Liver (tissue), 9 donors: ENCODE results near the gene GLMN. TPM values are rescaled to one million over a fixed set of nuclear protein-coding genes. Genes with fewer than 3 reads are reported as not detected.
"Not testable (repeated sequence)": the region's sequence is repeated elsewhere in the genome, so short reads cannot be mapped to it uniquely, and the experiment has no call there.

Experiments used
- DNase-seq: peaks from one replicate; pipeline ENCODE4 v3.0.0-alpha.2; 2017; ENCODE audit warnings: low spot score
- H3K27ac ChIP-seq, 2 donors: one replicate each; pipeline ENCODE4 v1.7.0; 2013; ENCODE audit warnings: inconsistent platforms in 2 of 2, low read length in 2 of 2, control low read depth in 1 of 2, low read depth in 1 of 2, mild to moderate bottlenecking in 1 of 2
- H3K27me3 ChIP-seq, 4 donors: one replicate each; pipeline versions ENCODE4 v1.6.1 to v1.7.0; 2013; ENCODE audit warnings: low read length in 3 of 4, inconsistent platforms in 1 of 4, mild to moderate bottlenecking in 1 of 4, moderate library complexity in 1 of 4; ENCODE audit not compliant: control insufficient read depth in 4 of 4, insufficient read depth in 4 of 4
- H3K36me3 ChIP-seq, 4 donors: one replicate each; pipeline versions ENCODE4 v1.6.1 to v1.7.0; 2013; ENCODE audit warnings: low read length in 3 of 4, mild to moderate bottlenecking in 3 of 4, low read depth in 1 of 4, moderate library complexity in 1 of 4; ENCODE audit not compliant: control insufficient read depth in 4 of 4, insufficient read depth in 3 of 4
- H3K4me1 ChIP-seq, 4 donors: one replicate each; pipeline versions ENCODE4 v1.6.1 to v1.7.0; 2013; ENCODE audit warnings: low read length in 3 of 4, mild to moderate bottlenecking in 3 of 4, moderate library complexity in 1 of 4; ENCODE audit not compliant: control insufficient read depth in 4 of 4, insufficient read depth in 4 of 4
- H3K4me3 ChIP-seq, 3 donors: one replicate each; pipeline versions ENCODE4 v1.6.1 to v1.7.0; 2013; ENCODE audit warnings: low read length in 3 of 3, control low read depth in 1 of 3, low read depth in 1 of 3, mild to moderate bottlenecking in 1 of 3
- H3K9ac ChIP-seq, 2 donors: one replicate each; pipeline ENCODE4 v1.7.0; 2013; ENCODE audit warnings: low read length in 2 of 2, mild to moderate bottlenecking in 2 of 2, moderate library complexity in 2 of 2, control low read depth in 1 of 2, low read depth in 1 of 2
- H3K9me3 ChIP-seq, 4 donors: one replicate each; pipeline versions ENCODE4 v1.6.1 to v1.7.0; 2013; ENCODE audit warnings: low read length in 3 of 4; ENCODE audit not compliant: control insufficient read depth in 4 of 4
- CTCF ChIP-seq: fragments of 150-350 bp; IDR thresholded peaks from 2 replicates; pipeline ENCODE4 v1.5.1; 2017; ENCODE audit warnings: improper control_type of control experiment, low read depth, low read length; ENCODE audit not compliant: missing input control
- EGR1 ChIP-seq, 2 donors: IDR thresholded peaks; 2 replicates each; pipeline ENCODE4 v1.6.1; 2016 to 2018; ENCODE audit warnings: antibody characterized with exemption in 2 of 2, low read depth in 2 of 2
- FOXA2 ChIP-seq: IDR thresholded peaks from 2 replicates; pipeline ENCODE4 v1.6.1; 2016; ENCODE audit warnings: antibody characterized with exemption
- HNF4G ChIP-seq: IDR thresholded peaks from 2 replicates; pipeline ENCODE4 v1.6.1; 2016; ENCODE audit warnings: antibody characterized with exemption
- NR2F2 ChIP-seq: IDR thresholded peaks from 2 replicates; pipeline ENCODE4 v1.6.1; 2016; ENCODE audit warnings: antibody characterized with exemption
- RAD21 ChIP-seq, 2 donors: IDR thresholded peaks; 2 replicates each; pipeline ENCODE4 v1.6.1; 2016; ENCODE audit warnings: antibody characterized with exemption in 2 of 2, mild to moderate bottlenecking in 2 of 2
- REST ChIP-seq: IDR thresholded peaks from 2 replicates; pipeline ENCODE4 v1.6.1; 2016; ENCODE audit warnings: antibody characterized with exemption, mild to moderate bottlenecking
- SP1 ChIP-seq: IDR thresholded peaks from 2 replicates; pipeline ENCODE4 v1.6.1; 2018; ENCODE audit warnings: antibody characterized with exemption, mild to moderate bottlenecking
- TAF1 ChIP-seq: conservative IDR thresholded peaks from 2 replicates; pipeline ENCODE4 v1.6.1; 2016; ENCODE audit warnings: antibody characterized with exemption, mild to moderate bottlenecking
- WGBS: extraction: QIAGEN DNeasy Blood & Tissue Kit; methylation state at CpG from one replicate; pipeline ENCODE4 v1.1.7; 2013; 5-methylcytosine and 5-hydroxymethylcytosine counted together
- polyA plus RNA-seq, 2 donors: library from polyadenylated mRNA; stranded (reverse) in 1 of 2; unstranded in 1 of 2; fragments of 200-250 nt in 1 of 2; fragments of >200 nt in 1 of 2; fragmentation: Nextera tagmentation in 1 of 2; extraction: Ambion mirVana in 1 of 2; gene quantifications; one replicate each; pipeline versions ENCODE4 v1.2.1 to v1.2.3, GENCODE V29; 2013 to 2015
- total RNA-seq, 2 donors: library from RNA; depleted of rRNA; stranded (reverse); fragments of >200 nt; gene quantifications; one replicate each; pipeline ENCODE4 v1.2.3, GENCODE V29; 2014
- TF ChIP-seq, protein P1 (sequence below): IDR thresholded peaks from 2 replicates; pipeline ENCODE4 v1.6.1; 2016; ENCODE audit warnings: antibody characterized with exemption
- donor health status: healthy.
- donor health status: healthy.
- donor health status: healthy.
- donor health status: healthy.
- donor health status: healthy.

The GLMN gene
- total and polyA plus RNA-seq, 4 donors, result 1.1 to 3.7 (median 3.2) TPM

GRCh38 chr1:92298213-92298572, 594 bp downstream of the GLMN start:
- H3K27me3 ChIP-seq, result no peaks in the 10 kb centered on the region
- DNase-seq, result no peak
- 9% methylated on average over 3 of the region's 3 CpGs for WGBS
- H3K36me3 ChIP-seq, result peaks cover 0 to 2% (median under 1%) of the 10 kb centered on the region in 4 donors
- H3K4me3 ChIP-seq, result peak overlapping the region; percentile 63 to 85 (median 70)
- no peaks in the 10 kb centered on the region for H3K9me3 ChIP-seq
- peaks cover 3 to 9% (median 4%) of the 10 kb centered on the region in 4 donors for H3K4me1 ChIP-seq
- no peak for TF ChIP-seq SP1
- peak overlapping the region; percentile 49 to 86 for H3K9ac ChIP-seq
- H3K27ac ChIP-seq, result peak overlapping the region; percentile 84 to 94

GRCh38 chr1:92291372-92291999, 7.3 kb downstream of the GLMN start:
- Histone ChIP-seq H3K4me1 (no peaks in the 10 kb centered on the region), H3K27ac (no peak overlapping the region), H3K9me3 (no peaks in the 10 kb centered on the region), H3K27me3 (no peaks in the 10 kb centered on the region), H3K4me3 (no peak overlapping the region), H3K36me3 (peaks cover 0 to 2% (median 0%) of the 10 kb centered on the region in 4 donors), H3K9ac (no peak overlapping the region)
- TF ChIP-seq RAD21 (IDR thresholded peaks at IDR 0.05), result peak; percentile 74 to 81
- peak; percentile 45 for TF ChIP-seq CTCF
- no peak for TF ChIP-seq FOXA2
- no peak for TF ChIP-seq EGR1 (IDR thresholded peaks at IDR 0.05; ENCODE audit: low read depth in 2 of 2)
- no peak for TF ChIP-seq SP1
- no peak for TF ChIP-seq REST
- TF ChIP-seq NR2F2, result no peak
- TF ChIP-seq HNF4G, result no peak
- TF ChIP-seq, protein P1, sequence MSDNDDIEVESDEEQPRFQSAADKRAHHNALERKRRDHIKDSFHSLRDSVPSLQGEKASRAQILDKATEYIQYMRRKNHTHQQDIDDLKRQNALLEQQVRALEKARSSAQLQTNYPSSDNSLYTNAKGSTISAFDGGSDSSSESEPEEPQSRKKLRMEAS, result no peak
- no peak for TF ChIP-seq TAF1
- no peak for DNase-seq
- WGBS, result 35% methylated on average over 3 of the region's 3 CpGs

- not testable (repeated sequence) for H3K4me3 ChIP-seq, H3K4me1 ChIP-seq, H3K9me3 ChIP-seq, H3K27ac ChIP-seq, H3K9ac ChIP-seq, DNase-seq, H3K27me3 ChIP-seq, H3K36me3 ChIP-seq
- over 99% methylated on average over 2 of the region's 2 CpGs for WGBS
Measured at GRCh38 chr1:92281411-92281810, 17.4 kb downstream of the GLMN start.

DNA sequence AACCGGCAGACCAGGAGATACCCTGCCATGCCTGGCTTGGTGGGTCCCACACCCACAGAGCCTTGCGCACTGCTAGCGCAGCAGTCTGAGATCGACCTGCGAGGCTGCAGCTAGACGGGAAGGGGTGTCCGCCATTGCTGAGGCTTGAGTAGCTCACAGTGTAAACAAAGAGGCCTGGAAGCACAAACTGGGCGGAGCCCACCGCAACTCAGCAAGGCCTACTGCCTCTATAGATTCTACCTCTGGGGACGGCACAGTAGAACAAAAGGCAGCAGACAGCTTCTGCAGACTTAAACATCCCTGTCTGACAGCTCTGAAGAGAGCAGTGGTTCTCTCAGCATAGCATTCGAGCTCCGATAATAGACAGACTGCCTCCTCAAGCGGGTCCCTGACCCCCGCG, 19.0 kb downstream of the GLMN start:
- not testable (repeated sequence) for H3K9ac ChIP-seq, H3K4me3 ChIP-seq, H3K36me3 ChIP-seq, H3K4me1 ChIP-seq, H3K9me3 ChIP-seq, H3K27ac ChIP-seq, DNase-seq, H3K27me3 ChIP-seq
- 96% methylated on average over 15 of the region's 15 CpGs for whole genome bisulfite sequencing
